Left ventricle myocardium superior (tissue), 1 donor: ENCODE measurements around the gene JAG1. TPM values are rescaled to one million over a fixed set of nuclear protein-coding genes. Genes with fewer than 3 reads are reported as not detected.
A peak's percentile ranks its signal among the peaks of the same experiment; 100 is the strongest.

ENCODE experiments used
- ATAC-seq: fragments of 200-7000 bp; cut with Tn5 transposase; one replicate; pipeline ENCODE4 v1.9.1; 2020; ENCODE audit warnings: mild to moderate bottlenecking, moderate library complexity
- DNase-seq: peaks from one replicate; pipeline ENCODE4 v3.0.0-alpha.2; 2020
- intact Hi-C: fragments of 100-400 bp; cut with micrococcal nuclease; formaldehyde crosslinking; loops from one replicate; pipeline ENCODE4 v1.11.0; 2022
- total RNA-seq: library from RNA; stranded (reverse); fragmentation: NEBNext Ultra II Directional; extraction: Animal tissue kit (Norgen Biotek cat#: 25700); gene quantifications from one replicate; pipeline ENCODE4 v1.2.1, GENCODE V29; 2021
- donor health status: DM: no; HTN: yes; CAD: no; lungs with severe emphysema.

JAG1 gene
- total RNA-seq, 1 donor from 2014 or later = 17.0 TPM

- ATAC-seq (peak; percentile 41), DNase-seq (peak; percentile 83)
- intact Hi-C loops = loop anchor here (10.0 kb wide), 1 partner anchor 533 kb away; no protein-coding TSS in a partner anchor
Measured at GRCh38 chr20:10671919-10672623, 1.7 kb downstream of the JAG1 start.

- intact Hi-C loops = loop anchor here (10.0 kb wide), 1 partner anchor 533 kb away; no protein-coding TSS in a partner anchor
- ATAC-seq = peak; percentile 42
- DNase-seq = peak; percentile 71
Measured at GRCh38 chr20:10671221-10671918, 2.4 kb downstream of the JAG1 start.

GRCh38 chr20:10670501-10671220, 3.1 kb downstream of the JAG1 start:
- no peak for DNase-seq
- no peak for ATAC-seq
- intact Hi-C loops = loop anchor here (10.0 kb wide), 1 partner anchor 534 kb away; no protein-coding TSS in a partner anchor

- DNase-seq (no peak), ATAC-seq (no peak)
- intact Hi-C loops = loop anchor here (10.0 kb wide), 1 partner anchor 535 kb away; no protein-coding TSS in a partner anchor
Measured at GRCh38 chr20:10669843-10670446, 3.9 kb downstream of the JAG1 start.

GRCh38 chr20:10668677-10669368, 5.0 kb downstream of the JAG1 start:
- intact Hi-C loops = no loop called here
- DNase-seq (no peak), ATAC-seq (no peak)

- intact Hi-C loops = no loop called here
- ATAC-seq = no peak
- DNase-seq = no peak
Measured at GRCh38 chr20:10667560-10668167, 6.1 kb downstream of the JAG1 start.

- intact Hi-C loops = no loop called here
- DNase-seq = peak; percentile 59
- ATAC-seq = no peak
Measured at GRCh38 chr20:10667077-10667401, 6.8 kb downstream of the JAG1 start.

GRCh38 chr20:10666221-10667076, 7.3 kb downstream of the JAG1 start:
- no peak for DNase-seq
- intact Hi-C loops = no loop called here
- no peak for ATAC-seq

GRCh38 chr20:10665791-10666190, 8.0 kb downstream of the JAG1 start:
- DNase-seq (no peak), ATAC-seq (peak; percentile 14)
- intact Hi-C loops = no loop called here

GRCh38 chr20:10665027-10665561, 8.7 kb downstream of the JAG1 start:
- no peak for DNase-seq
- ATAC-seq = no peak
- intact Hi-C loops = no loop called here

- no peak for ATAC-seq
- intact Hi-C loops = no loop called here
Measured at GRCh38 chr20:10663756-10664155, 10.0 kb downstream of the JAG1 start.

GRCh38 chr20:10662661-10663458, 10.9 kb downstream of the JAG1 start:
- intact Hi-C loops = no loop called here
- ATAC-seq (no peak), DNase-seq (no peak)

More at GRCh38 chr20:10663756-10664155, 10.0 kb downstream of the JAG1 start:
- no peak for DNase-seq

- DNase-seq (no peak), ATAC-seq (no peak)
- intact Hi-C loops = no loop called here
Measured at GRCh38 chr20:10662151-10662550, 11.6 kb downstream of the JAG1 start.

GRCh38 chr20:10661261-10661660, 12.5 kb downstream of the JAG1 start:
- intact Hi-C loops = no loop called here
- no peak for ATAC-seq
- DNase-seq = no peak

- intact Hi-C loops = no loop called here
- peak; percentile 38 for ATAC-seq
- DNase-seq = no peak
Measured at GRCh38 chr20:10660661-10661060, 13.1 kb downstream of the JAG1 start.

- ATAC-seq (peak; percentile 56), DNase-seq (no peak)
- intact Hi-C loops = no loop called here
Measured at GRCh38 chr20:10659651-10660601, 13.9 kb downstream of the JAG1 start.
